Nephron progenitor cell (in vitro differentiated cells): ENCODE data around the gene TUBD1.
A peak's percentile ranks its signal among the peaks of the same experiment; 100 is the strongest.
"Not testable (repeated sequence)": the region's sequence is repeated elsewhere in the genome, so short reads cannot be mapped to it uniquely, and the experiment has no call there.

Source experiments
- DNase-seq: peaks from one replicate; pipeline ENCODE4 v3.0.0; 2021
- H3K27ac Mint-ChIP-seq: 2 replicates; pipeline ENCODE4 v1.8.0; 2021; ENCODE audit warnings: mild to moderate bottlenecking, moderate library complexity, mixed read lengths
- H3K27me3 Mint-ChIP-seq: 2 replicates; pipeline ENCODE4 v1.8.0; 2021; ENCODE audit warnings: mild to moderate bottlenecking, low read depth, mixed read lengths; ENCODE audit not compliant: poor library complexity
- H3K36me3 Mint-ChIP-seq: 2 replicates; pipeline ENCODE4 v1.8.0; 2021; ENCODE audit warnings: low read depth, mixed read lengths
- H3K4me1 Mint-ChIP-seq: 2 replicates; pipeline ENCODE4 v1.8.0; 2021; ENCODE audit warnings: mixed read lengths
- H3K4me3 Mint-ChIP-seq: 2 replicates; pipeline ENCODE4 v1.8.0; 2021; ENCODE audit warnings: mild to moderate bottlenecking, moderate library complexity, mixed read lengths
- H3K9me3 Mint-ChIP-seq: 2 replicates; pipeline ENCODE4 v1.8.0; 2021; ENCODE audit warnings: mild to moderate bottlenecking, moderate library complexity, mixed read lengths
- CTCF ChIP-seq: fragments of 200-600 bp; sonication (generic); IDR thresholded peaks from 2 replicates; pipeline ENCODE4 v1.5.0; 2021; ENCODE audit warnings: antibody characterized with exemption

TUBD1 gene

DNA sequence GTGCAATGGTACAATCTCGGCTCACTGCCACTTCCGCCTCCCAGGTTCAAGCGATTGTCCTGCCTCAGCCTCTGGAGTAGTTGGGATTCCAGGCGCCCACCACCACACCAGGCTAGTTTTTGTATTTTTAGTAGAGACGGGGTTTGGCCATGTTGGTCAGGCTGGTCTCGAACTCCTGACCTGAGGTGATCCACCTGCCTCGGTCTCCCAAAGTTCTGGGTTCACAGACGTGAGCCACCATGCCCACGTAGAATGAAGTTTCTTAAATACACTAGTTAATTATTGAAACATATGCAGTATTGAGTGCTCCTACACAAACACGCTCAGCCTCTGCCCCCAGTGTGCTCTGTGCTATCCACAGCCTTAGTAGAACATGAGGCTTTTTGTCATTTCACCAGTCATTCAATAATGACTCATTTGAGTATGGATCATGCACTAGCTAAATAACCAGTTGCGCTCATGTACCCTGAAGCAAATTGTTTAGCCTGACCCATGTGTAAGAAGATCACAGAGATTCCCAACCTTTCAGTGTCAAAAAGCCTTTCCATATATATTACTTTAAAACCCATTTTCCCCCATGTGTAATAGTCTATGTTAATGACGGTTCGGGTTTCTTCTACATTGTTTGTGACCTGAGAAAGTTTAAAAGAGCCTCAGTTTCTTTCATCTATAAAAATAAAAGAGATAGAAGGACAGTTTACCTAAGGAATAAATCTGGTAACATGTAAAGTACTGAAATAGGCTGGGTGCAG lies 49.7 kb downstream of the TUBD1 start:
- Mint-ChIP-seq H3K27me3 (no peaks in the 10 kb centered on the region), H3K27ac (peak overlapping the region; percentile 29), H3K36me3 (peaks cover 23% of the 10 kb centered on the region), H3K4me3 (no peak overlapping the region), H3K9me3 (no peaks in the 10 kb centered on the region), H3K4me1 (peaks cover 67% of the 10 kb centered on the region)
- TF ChIP-seq CTCF = no peak
- no peak for DNase-seq

- H3K9me3 Mint-ChIP-seq, H3K4me3 Mint-ChIP-seq, H3K27ac Mint-ChIP-seq, DNase-seq, H3K27me3 Mint-ChIP-seq: not testable (repeated sequence)
- Mint-ChIP-seq H3K36me3 (peaks cover 23% of the 10 kb centered on the region), H3K4me1 (peaks cover 70% of the 10 kb centered on the region)
These were observed 50.9 kb downstream of the TUBD1 start for GRCh38 chr17:59841882-59842263.

GRCh38 chr17:59841091-59841881 lies 51.5 kb downstream of the TUBD1 start:
- H3K36me3 Mint-ChIP-seq = peaks cover 27% of the 10 kb centered on the region
- peak overlapping the region; percentile 22 for H3K27ac Mint-ChIP-seq
- H3K27me3 Mint-ChIP-seq, H3K9me3 Mint-ChIP-seq, DNase-seq: not testable (repeated sequence)
- peak overlapping the region; percentile 78 for H3K4me3 Mint-ChIP-seq
- peaks cover 64% of the 10 kb centered on the region for H3K4me1 Mint-ChIP-seq

GRCh38 chr17:59840329-59841090 lies 52.2 kb downstream of the TUBD1 start:
- Mint-ChIP-seq H3K27me3 (no peaks in the 10 kb centered on the region), H3K9me3 (no peaks in the 10 kb centered on the region), H3K36me3 (peaks cover 27% of the 10 kb centered on the region), H3K4me1 (peaks cover 57% of the 10 kb centered on the region), H3K27ac (peak overlapping the region; percentile 62), H3K4me3 (peak overlapping the region; percentile 78)
- TF ChIP-seq CTCF = no peak
- no peak for DNase-seq

- peaks cover 27% of the 10 kb centered on the region for H3K36me3 Mint-ChIP-seq
- no peak for TF ChIP-seq CTCF
- H3K4me1 Mint-ChIP-seq = peaks cover 49% of the 10 kb centered on the region
- H3K27ac Mint-ChIP-seq = no peak overlapping the region
- H3K27me3 Mint-ChIP-seq = no peaks in the 10 kb centered on the region
- H3K9me3 Mint-ChIP-seq = no peaks in the 10 kb centered on the region
- no peak for DNase-seq
- H3K4me3 Mint-ChIP-seq = peak overlapping the region; percentile 78
These were observed 53.0 kb downstream of the TUBD1 start for GRCh38 chr17:59839651-59840328.

- H3K27ac Mint-ChIP-seq = peak overlapping the region; percentile 64
- peak overlapping the region; percentile 78 for H3K4me3 Mint-ChIP-seq
- TF ChIP-seq CTCF = no peak
- H3K9me3 Mint-ChIP-seq = no peaks in the 10 kb centered on the region
- peaks cover 48% of the 10 kb centered on the region for H3K4me1 Mint-ChIP-seq
- no peaks in the 10 kb centered on the region for H3K27me3 Mint-ChIP-seq
- no peak for DNase-seq
- peaks cover 32% of the 10 kb centered on the region for H3K36me3 Mint-ChIP-seq
These were observed 54.5 kb downstream of the TUBD1 start for GRCh38 chr17:59838052-59838916.
